Adrenal gland (tissue), 5 donors: ENCODE results near the gene ATF6.

Source experiments
- POLR2A ChIP-seq, 2 donors: fragments of 450-650 bp; IDR thresholded peaks; one replicate each; pipeline ENCODE4 v1.6.1; 2017; ENCODE audit warnings: antibody characterized with exemption in 2 of 2, mild to moderate bottlenecking in 2 of 2, moderate library complexity in 1 of 2
- TF ChIP-seq, protein P1 (sequence below), 6 experiments: fragments of 450-650 bp in 4 of 6; fragments of 200-600 bp in 2 of 6; sonication (generic) in 1 of 6; IDR thresholded peaks; 1 replicate in 5 of 6; 2 replicates in 1 of 6; pipeline versions ENCODE4 v1.5.1 to v1.8.0; 2016 to 2021; ENCODE audit warnings: antibody characterized with exemption in 6 of 6, mild to moderate bottlenecking in 2 of 6, moderate library complexity in 1 of 6
- donor health status: DM: no; HTN: no; CAD: no.

DNA sequence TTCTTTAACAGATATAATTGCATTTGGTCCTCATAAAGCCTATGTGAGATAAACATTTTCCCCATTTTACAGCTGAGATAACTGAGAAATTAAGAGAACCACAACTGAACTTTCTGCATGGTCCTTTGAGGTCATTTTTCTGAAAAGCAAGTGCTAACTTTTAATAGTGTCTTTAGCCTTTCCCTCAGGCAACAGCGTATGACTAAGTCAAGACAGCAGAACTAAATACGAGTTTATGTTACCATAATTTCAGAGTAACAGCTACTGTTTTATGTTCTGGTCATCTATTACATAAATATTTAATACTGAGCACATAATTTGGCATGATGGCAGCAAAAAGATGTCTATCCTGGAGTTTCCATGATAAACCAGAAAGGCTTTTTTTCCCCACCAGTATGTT is 161.9 kb downstream of the ATF6 start:
- TF ChIP-seq, protein P1, sequence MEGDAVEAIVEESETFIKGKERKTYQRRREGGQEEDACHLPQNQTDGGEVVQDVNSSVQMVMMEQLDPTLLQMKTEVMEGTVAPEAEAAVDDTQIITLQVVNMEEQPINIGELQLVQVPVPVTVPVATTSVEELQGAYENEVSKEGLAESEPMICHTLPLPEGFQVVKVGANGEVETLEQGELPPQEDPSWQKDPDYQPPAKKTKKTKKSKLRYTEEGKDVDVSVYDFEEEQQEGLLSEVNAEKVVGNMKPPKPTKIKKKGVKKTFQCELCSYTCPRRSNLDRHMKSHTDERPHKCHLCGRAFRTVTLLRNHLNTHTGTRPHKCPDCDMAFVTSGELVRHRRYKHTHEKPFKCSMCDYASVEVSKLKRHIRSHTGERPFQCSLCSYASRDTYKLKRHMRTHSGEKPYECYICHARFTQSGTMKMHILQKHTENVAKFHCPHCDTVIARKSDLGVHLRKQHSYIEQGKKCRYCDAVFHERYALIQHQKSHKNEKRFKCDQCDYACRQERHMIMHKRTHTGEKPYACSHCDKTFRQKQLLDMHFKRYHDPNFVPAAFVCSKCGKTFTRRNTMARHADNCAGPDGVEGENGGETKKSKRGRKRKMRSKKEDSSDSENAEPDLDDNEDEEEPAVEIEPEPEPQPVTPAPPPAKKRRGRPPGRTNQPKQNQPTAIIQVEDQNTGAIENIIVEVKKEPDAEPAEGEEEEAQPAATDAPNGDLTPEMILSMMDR (IDR thresholded peaks at IDR 0.05): no peak
- TF ChIP-seq POLR2A (IDR thresholded peaks at IDR 0.05): no peak
